GM19239 (cell line): ENCODE results near the gene MAP4K2.

ENCODE experiments used
- DNase-seq: peaks from one replicate; pipeline ENCODE4 v3.0.0; 2011; ENCODE audit warnings: low spot score; ENCODE audit not compliant: insufficient read length
- FAIRE-seq: peaks from 2 replicates; lab custom pipeline; 2011; peaks lifted over from hg19 to GRCh38; lab: Jason Lieb, UNC

Gene MAP4K2

GRCh38 chr11:64839335-64839734 is 36.3 kb upstream of the MAP4K2 start:
- DNase-seq (no peak), FAIRE-seq (no peak)

- DNase-seq (no peak), FAIRE-seq (no peak)
Measured at GRCh38 chr11:64838600-64839334, 35.8 kb upstream of the MAP4K2 start.

- no peak for FAIRE-seq
- no peak for DNase-seq
Measured at GRCh38 chr11:64837887-64838351, 34.9 kb upstream of the MAP4K2 start.

- no peak for FAIRE-seq
- DNase-seq = no peak
Measured at GRCh38 chr11:64836448-64837072, 33.5 kb upstream of the MAP4K2 start.

GRCh38 chr11:64835616-64836447 is 32.8 kb upstream of the MAP4K2 start:
- no peak for DNase-seq
- no peak for FAIRE-seq

- no peak for FAIRE-seq
- no peak for DNase-seq
Measured at GRCh38 chr11:64834723-64835615, 32.0 kb upstream of the MAP4K2 start.

- DNase-seq (no peak), FAIRE-seq (no peak)
Measured at GRCh38 chr11:64834031-64834722, 31.2 kb upstream of the MAP4K2 start.

- FAIRE-seq (no peak), DNase-seq (no peak)
Measured at GRCh38 chr11:64833509-64833908, 30.5 kb upstream of the MAP4K2 start.

- FAIRE-seq = no peak
- DNase-seq = no peak
Measured at GRCh38 chr11:64833198-64833502, 30.1 kb upstream of the MAP4K2 start.

- DNase-seq (no peak), FAIRE-seq (no peak)
Measured at GRCh38 chr11:64832467-64833197, 29.6 kb upstream of the MAP4K2 start.

- no peak for DNase-seq
- FAIRE-seq = no peak
Measured at GRCh38 chr11:64831411-64831891, 28.4 kb upstream of the MAP4K2 start.

GRCh38 chr11:64829536-64830251 is 26.7 kb upstream of the MAP4K2 start:
- no peak for DNase-seq
- no peak for FAIRE-seq

GRCh38 chr11:64827451-64827839 is 24.4 kb upstream of the MAP4K2 start:
- no peak for DNase-seq
- FAIRE-seq = no peak

GRCh38 chr11:64826578-64827450 is 23.8 kb upstream of the MAP4K2 start:
- no peak for FAIRE-seq
- no peak for DNase-seq

- no peak for FAIRE-seq
- no peak for DNase-seq
Measured at GRCh38 chr11:64826062-64826461, 23.0 kb upstream of the MAP4K2 start.

- FAIRE-seq (no peak), DNase-seq (no peak)
Measured at GRCh38 chr11:64823568-64824119, 20.6 kb upstream of the MAP4K2 start.

- DNase-seq (no peak), FAIRE-seq (no peak)
Measured at GRCh38 chr11:64817476-64817875, 14.5 kb upstream of the MAP4K2 start.
